Activated gamma-delta T cell treated with anti-CD3 and anti-CD28 coated beads, Interleukin-2, amount 50 U/mL, for 16 hours (primary cell): ENCODE results near the gene FAM110D.

Source experiments
- DNase-seq: peaks from one replicate; pipeline ENCODE4 v3.0.0-alpha.2; 2020; ENCODE audit warnings: low read depth

FAM110D gene

DNA sequence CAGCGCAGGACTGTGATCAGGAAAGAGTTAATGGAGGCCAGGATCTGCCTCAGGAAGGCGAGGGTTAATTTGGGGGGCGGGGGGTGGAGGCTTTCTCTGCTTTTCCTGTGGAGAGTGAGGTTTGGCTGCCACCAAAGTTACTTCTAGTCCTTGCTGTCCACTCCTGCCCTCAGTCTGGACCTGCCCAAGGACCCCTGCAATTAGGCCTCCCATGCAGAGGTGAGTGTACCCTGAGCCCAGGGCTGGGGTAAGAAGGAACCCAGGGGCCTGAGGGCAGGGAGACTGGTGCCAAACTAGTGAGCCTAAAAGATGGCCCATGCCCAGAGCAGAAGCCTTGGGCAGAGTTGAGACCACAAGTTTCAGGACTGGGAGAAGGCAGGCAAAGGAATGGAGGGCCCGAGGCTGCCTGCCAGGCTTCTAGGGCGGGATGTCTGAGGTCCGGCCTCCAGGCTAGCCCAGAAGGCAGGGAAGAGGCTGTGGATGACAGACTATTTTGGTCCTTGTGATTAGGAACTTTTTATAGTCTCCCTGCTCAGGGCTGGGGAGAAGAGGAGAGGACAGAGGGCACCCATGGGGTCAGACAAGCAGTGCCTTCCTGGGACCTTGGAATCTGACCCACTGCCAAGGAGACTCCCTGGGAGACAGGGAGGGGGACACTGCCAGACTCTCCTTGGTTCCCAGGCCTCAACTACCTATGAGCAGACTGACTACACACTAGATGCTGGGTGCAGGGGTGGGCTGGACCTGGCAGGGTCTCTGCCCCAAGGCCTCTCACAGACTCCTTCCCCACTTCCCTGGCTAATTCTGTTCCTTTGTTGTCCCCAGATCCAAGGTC lies at the start of gene FAM110D:
FAM110D (plus strand) TSS at position 172 of the 835 bp plus-strand sequence. CDS start 2,213 bp downstream, outside the sequence.
- DNase-seq, result no peak

DNA sequence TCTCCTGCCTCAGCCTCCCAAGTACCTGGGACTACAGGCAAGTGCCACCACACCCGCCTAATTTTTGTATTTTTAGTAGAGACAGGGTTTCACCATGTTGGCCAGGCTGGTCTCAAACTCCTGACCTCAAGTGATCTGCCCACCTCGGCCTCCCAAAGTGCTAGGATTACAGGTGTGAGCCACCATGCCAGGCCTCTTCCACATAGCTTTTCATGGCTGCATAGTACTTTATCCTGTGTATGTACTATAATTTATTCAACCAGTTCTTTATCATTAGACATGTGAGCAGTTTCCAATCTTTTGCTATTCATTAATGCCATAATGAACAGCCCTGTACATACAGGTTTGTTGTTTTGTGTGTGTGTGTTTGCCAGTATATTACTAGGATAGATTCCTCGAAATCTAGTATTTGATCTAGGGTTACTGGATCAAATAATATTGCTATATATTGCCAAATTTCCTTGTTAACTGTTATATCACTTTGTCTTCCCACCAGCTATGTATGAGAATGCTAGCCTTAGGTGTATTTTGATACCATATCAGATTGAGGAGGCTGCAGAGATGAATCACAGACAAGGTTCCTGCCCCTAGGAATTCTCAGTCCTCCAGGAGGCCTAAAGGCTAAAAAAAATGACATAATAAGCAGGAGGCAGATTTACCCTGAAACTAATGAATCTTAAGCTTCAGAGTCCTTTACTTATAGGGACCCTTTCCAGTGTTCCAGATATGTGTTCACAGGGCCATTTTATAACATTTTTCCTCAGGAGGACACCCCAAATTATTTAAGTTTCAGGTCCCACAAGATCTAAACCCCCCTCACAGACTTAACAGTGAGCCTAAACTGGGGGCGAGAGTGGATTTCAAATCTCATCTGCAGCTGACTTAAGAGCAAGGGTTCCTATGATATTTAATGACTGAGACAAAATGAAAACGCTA lies 49.4 kb upstream of the FAM110D start:
- no peak for DNase-seq

DNA sequence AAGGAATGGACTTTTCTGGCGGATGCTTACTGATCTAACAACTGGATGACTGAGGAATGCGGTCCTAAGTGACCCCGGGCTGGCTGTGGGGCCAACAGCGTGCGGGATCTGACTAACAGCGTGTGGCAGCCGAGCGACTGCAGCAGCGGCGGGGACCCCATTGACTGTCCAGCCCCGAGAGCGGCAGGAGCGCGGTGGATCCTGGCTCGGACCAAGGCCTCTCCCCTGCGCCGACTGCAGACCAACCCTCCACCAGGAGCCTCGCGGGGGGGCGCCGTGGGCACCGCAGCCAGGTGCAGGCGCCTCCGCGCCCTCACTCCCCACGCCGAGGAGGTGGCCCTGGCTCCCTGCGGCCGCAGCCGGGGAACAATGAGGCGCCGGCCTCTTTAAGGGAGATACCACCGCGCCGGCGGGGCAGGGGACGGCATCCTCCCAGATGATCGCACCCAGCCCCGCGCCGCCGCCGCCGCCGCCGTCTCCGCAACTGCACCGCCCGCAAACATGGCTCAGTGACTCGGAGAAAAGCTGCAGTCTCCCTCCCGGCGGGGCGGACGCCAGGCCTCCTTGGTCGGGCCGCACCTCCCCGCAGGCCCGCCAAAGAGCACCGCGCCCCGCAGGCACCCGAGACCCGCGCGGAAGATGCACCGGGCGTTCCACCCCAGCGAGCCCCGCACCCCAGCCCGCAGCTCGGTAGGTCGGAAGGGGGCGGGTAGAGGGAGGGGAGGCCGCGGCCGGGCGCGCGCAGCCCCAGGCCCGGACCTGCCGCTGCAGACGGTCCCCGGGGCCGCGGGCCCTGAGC lies 47.9 kb upstream of the FAM110D start:
- peak; percentile 50 for DNase-seq

DNA sequence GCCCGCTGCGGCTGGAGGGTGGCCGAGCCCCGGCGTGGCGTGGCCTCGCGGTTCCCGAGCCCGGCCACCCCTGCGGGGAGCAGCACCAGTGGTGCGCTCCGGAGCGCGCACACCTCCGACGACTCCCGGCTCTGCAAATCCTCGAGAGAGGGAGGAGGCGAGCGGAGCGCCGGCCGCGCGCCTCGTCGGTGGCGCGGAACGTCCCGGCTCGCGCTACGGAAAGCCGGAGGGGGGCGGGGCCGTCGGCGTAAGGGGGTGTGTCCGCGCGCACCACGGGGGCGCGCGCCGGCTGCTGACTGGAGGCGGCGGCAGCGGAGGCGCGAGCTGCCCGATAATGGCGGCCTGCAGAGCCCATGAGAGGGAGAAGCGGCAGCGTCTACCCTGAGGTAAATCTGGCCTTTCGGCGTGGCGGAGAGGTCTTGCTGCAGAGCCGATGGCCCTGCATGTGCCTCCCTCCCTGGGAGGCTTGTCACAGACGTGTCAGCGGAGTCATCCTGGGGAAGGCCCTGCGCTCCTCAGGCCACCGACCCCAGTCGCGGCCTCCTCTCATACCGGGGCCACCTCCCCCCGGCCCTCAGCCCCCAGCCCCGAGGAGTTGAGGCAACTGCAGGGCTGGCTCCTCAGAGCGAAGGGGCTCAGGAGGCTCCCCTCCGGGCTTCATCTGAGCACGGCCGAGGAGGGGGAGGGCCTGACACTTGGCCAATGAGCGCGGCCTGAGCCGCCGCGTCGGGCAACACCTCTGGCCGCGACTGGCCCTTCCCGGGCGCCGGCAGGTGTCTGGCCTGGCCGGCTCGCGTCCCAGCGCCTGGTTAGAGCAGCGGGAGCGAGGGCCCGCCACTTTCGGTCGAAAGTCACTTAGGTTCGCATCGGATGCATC lies 47.1 kb upstream of the FAM110D start, which contains the start of gene PDIK1L:
PDIK1L (plus strand) TSS at position 295 of the 877 bp plus-strand sequence. CDS start 2,485 bp downstream, outside the sequence.
- DNase-seq, result peak; percentile 89

DNA sequence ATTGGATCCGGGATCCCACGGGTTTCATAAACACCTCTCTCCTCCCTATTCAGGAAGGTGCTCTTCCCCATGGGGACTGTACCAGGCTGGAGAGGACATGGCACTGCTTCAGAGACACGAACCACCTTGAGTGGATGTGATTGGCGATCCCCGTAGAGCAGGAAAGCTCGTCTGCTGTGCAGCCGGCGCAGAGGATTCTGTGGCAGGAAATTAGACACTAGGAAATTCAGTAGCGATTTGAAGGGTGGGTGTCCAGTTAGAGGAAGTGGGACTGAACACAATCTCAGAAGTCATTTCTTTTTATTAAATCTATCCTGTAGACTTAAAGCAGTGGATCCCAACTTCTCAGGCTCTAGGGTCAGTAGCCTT lies 46.5 kb upstream of the FAM110D start:
- DNase-seq, result no peak

DNA sequence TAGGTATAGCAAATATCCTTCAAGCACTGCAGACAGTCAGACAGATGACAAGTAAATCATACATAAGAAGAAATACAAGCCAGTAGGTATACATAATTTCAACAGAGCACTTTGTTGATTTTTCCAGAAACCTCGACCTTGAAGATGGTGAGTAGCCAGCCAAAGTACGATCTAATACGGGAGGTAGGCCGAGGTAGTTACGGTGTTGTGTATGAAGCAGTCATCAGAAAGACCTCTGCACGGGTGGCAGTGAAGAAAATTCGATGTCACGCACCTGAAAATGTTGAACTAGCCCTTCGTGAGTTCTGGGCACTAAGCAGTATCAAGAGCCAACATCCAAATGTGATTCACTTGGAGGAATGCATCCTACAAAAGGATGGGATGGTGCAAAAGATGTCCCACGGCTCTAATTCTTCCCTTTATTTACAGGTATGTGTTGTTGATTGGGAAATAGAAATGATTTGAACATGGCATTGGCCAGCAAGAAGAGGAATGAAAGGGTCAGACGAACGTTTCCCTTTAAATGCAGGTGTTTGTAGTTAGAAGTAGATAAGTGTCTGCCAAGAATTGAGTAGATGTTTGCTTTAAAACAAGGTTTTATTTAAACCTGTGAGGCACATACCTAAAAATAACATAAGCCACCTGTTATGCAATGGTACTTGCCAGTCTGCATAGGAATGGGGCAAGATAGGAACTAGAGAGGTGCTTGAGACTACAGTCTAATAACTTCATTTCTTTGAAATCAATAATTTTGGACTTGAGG lies 44.5 kb upstream of the FAM110D start:
- no peak for DNase-seq

DNA sequence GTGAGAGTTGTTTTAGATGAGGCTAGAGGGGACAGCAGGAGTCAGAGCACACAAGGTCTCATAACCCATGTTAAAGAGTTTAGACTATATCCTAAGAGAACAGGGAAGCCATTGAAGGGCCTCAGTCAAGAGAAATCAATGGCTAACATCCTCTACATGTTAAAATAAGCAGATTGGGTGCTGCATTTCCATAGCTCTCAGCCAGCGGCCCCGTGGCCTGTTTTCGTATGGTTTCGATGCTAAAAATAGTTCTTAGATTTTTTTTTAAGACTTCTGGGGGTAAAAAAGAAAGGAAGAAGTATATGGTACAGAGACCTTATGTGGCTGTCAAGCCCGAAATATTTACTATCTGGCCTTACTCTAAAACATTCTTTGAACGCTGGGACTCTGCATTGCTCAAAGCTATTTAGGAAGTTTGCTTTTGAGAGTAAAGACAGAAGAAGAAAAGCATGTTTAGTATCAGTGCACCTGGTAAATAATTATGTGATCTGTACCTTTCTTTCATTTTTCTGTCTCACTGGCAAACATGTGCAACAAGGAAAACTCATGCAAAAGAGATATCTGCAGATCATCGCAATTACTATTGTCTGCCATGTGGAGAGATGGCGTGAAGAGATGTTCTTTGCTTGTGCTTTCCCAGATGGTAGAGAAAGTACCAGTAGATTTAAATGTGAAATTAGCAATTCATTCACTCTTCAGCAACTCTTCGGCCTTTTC lies 38.8 kb upstream of the FAM110D start:
- DNase-seq, result no peak

DNA sequence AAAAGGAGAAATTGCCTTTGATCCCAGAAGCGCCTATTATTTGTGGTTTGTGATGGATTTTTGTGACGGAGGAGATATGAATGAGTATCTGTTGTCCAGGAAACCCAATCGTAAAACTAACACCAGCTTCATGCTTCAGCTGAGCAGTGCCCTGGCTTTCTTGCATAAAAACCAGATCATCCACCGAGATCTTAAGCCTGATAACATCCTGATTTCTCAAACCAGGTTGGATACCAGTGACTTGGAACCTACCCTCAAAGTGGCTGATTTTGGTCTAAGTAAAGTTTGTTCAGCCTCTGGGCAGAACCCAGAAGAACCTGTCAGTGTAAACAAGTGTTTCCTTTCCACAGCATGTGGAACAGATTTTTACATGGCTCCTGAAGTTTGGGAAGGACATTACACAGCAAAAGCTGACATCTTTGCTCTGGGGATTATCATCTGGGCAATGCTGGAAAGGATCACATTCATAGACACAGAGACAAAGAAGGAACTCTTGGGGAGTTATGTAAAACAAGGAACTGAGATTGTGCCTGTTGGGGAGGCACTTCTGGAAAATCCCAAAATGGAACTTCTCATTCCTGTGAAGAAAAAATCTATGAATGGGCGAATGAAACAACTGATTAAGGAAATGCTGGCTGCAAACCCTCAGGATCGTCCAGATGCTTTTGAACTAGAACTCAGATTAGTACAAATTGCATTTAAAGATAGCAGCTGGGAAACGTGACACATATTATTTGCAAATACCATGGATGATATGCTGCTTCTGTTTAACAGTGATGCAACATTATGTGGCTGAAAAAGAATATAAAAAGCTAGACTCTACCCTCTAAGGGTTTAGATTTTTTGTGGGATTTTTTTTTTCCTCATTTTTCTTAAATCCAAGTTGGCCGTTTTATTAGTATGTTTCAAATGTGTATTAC lies 36.8 kb upstream of the FAM110D start:
- no peak for DNase-seq

DNA sequence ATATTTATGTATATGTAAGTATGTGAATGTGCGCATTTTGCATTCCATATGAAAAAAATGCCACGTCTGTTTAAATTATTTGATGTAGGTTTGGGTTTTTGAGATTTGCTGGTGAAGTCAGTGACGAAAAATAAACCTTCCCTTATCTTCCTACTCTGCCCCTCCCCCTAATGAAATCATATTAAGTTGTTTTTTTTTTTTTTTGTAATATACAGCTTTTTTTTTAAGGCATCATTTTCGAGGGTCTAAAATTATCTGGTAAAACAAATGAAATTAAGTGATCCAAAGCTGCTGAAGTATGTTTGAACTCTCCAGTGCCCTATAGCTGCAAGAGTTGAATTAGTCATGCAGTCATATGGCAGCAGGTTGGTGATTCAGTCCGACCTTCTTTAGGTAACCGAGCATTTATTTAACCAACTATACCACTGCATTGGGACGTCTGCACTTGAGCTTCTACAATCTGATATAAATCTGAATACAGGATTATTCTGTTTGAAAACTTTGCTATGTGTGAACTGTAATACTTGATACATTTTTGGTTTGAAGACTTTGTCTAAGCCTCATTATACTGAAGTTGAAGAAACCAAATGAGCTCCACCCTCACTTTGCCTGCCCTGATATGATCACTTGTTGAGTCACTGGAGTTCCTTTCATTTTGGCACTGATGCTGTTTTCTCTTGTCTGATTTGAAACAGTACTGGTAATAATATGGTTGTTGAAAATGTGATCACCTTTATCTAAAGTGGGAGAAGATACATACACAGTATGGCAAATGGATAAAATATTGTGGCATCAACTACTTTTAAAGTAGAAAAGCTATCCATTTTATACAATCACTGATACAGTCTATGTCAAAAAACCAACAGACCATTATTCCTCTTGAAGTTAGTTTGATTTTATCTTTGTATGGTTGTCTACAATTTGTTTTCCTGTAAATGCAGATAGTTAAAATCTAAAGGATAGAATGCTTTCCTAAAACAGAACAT lies 35.6 kb upstream of the FAM110D start:
- DNase-seq, result no peak

DNA sequence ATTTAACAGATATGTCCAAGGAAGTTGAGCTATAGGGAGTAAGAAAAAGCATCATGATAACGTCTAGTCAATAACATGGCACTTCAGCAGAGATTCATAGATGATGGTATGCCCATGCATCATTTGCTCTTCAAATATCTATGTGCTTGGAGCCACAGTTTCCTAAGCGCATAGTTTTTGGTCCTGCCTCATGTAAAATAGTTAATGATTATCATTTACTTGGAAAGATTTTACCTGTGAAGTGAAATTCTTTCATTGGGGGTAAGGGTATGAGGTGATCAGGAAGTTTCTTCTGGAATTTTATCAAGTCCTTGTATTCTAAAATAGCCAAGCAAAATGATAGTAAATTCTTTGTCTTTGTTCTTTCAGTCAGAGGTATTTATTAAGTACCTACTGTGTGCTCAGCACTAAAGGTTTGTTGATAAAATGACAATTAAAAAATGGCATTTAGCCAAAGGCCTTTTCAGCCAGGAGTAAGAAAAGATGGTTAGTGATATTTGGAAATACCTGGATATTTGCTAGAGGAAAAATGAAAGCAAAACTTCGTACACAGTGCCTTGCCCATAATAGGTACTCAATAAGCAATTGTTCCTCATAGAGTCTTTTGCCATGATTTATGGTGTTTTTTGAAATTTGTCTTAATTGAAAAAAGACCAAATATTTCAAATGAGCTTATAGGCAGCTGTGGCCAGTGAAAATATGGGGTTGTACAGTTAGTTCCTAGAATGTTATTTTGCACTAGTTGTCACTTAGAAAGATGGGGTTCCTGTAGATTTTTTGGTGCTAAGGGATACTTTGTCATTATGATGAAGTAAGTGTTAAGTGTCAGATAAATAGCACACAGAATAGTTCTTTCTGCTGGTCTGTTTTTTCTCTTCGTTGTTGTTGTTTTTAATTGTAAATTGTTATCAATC lies 34.2 kb upstream of the FAM110D start:
- no peak for DNase-seq

DNA sequence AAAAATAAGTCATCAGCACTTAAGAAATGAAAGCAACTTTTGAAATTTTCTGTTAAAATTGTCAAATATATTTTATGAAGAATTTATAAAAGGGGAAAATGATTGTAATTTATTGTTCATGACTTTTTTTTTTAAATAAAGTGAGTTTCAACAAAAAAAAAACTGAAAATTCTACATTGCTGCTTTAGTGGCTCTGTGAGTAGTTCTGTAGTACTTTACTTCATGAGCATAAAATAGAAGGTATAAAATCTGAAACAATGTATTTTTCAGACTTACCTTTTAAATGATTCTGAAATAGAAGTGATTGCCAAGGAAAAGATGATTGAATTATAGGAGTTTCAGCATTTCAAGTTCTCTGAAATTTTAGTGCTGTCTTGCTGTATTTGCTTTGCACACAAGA lies 33.5 kb upstream of the FAM110D start:
- DNase-seq, result no peak

DNA sequence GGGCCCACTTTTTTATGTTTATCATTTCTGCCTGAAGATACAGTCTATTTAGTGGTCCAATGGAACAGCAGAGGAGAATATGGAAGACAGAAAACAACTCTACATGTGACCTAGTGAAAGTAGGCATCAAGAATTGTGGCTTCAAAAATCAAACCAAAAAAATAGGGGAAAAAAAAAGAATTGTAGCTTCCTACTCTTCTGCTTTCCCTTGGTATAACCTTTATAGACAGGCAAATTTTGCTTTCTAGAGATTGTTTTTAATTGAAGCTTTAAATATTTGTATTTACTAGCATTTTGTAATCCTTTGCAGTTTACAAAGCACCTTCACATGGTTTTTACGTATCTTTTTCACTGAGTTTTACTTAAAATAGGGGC lies 32.9 kb upstream of the FAM110D start:
- no peak for DNase-seq

DNA sequence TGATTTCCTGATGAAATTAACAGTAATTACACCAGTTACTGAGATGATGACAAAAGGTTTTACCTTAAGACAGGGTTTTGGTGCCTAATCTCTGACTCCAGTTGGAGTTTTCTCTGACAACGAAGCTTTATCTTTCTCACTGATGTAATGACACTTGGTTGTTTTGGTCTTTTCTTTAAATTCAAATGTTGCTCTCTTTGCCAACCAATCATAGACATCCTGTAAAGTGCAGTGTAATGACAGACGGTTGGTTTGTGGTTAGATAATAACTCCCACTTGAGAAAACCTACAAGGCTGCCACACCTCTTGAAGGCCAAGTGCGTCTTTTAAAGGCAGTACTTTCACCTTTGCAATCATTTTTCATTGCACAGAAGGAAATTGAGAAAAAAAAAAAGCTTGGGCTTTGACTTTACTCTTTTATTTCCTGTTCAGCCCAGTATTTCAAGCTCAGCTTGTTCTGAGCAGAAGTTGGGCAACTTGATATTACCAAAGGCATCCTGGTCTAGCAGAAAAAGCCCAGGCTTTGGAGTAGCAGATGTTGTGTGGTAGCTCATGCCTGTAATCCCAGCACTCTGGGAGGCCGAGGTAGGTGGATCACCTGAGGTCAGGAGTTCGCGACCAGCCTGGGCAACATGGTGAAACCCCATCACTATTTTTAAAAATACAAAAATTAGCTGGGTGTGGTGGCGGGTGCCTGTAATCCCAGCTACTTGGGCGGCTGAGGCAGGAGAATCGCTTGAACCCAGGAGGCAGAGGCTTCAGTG lies 32.4 kb upstream of the FAM110D start:
- peak; percentile 36 for DNase-seq

DNA sequence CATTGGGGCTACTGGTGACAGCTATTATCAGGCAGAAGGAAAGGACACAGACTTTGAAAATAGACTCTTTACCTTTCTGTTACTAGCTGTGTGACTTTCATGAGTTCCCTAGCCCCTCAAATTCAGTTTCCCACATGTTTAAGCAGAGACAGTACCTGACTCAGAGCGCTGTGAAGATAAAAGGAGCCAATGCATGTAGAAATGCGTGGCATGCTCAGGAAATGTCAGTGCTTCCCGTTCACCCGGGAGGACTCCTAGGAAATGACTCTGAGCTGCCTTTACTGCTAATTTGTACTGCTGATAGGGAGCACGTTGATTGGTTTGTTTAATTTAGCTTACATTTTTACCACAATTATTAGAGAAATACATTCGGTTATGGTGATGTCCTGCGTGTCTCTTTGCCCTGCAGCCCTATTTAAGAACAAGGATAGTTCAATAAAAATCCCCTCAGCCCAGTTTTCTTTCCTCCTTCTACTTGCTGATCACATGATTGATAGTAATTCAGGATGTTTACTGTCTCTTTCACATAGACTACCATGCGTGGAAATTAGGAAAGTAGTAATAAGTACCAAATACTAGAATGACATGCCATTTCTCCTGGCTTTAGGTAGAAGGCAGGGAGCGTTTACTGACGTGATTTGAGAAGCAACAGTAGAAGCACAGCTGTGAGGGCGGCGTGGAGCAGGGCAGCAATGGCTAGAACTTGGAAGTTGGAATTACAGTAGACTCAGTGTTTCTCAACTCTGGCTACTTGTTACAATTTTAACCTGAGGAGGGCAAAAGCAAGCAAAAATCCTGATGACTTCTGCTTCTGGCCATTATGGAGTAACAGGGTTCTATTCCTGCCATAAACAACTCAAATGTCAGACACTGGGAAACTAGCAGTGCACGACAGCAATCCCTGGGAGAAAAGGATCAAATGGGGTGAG lies 31.4 kb upstream of the FAM110D start:
- no peak for DNase-seq
